ENCODE results near the gene KANTR.

DNA sequence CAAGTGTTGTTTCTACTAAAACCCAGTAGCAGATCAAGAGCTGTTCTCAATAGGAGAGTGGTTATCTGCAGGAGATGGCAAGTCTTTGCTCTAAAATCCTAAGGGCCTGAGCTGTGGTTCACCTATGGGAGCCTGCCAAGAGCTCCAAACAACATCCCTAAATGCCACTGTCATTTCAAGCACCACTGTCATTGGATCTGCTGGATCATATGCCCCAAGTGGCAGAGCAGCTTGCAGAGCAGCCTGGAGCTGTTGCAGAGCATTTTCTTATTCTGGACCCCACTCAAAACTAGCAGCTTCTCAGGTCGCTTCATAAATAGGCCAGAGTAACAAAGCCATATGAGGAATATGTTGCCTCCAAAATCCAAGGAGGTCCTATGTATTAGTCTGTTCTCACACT is 59.6 kb downstream of the KANTR start:
- TF ChIP-seq, protein P1, sequence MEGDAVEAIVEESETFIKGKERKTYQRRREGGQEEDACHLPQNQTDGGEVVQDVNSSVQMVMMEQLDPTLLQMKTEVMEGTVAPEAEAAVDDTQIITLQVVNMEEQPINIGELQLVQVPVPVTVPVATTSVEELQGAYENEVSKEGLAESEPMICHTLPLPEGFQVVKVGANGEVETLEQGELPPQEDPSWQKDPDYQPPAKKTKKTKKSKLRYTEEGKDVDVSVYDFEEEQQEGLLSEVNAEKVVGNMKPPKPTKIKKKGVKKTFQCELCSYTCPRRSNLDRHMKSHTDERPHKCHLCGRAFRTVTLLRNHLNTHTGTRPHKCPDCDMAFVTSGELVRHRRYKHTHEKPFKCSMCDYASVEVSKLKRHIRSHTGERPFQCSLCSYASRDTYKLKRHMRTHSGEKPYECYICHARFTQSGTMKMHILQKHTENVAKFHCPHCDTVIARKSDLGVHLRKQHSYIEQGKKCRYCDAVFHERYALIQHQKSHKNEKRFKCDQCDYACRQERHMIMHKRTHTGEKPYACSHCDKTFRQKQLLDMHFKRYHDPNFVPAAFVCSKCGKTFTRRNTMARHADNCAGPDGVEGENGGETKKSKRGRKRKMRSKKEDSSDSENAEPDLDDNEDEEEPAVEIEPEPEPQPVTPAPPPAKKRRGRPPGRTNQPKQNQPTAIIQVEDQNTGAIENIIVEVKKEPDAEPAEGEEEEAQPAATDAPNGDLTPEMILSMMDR (IDR thresholded peaks at IDR 0.05; ENCODE audit: poor library complexity, severe bottlenecking), result no peak
- TF ChIP-seq, protein P2, sequence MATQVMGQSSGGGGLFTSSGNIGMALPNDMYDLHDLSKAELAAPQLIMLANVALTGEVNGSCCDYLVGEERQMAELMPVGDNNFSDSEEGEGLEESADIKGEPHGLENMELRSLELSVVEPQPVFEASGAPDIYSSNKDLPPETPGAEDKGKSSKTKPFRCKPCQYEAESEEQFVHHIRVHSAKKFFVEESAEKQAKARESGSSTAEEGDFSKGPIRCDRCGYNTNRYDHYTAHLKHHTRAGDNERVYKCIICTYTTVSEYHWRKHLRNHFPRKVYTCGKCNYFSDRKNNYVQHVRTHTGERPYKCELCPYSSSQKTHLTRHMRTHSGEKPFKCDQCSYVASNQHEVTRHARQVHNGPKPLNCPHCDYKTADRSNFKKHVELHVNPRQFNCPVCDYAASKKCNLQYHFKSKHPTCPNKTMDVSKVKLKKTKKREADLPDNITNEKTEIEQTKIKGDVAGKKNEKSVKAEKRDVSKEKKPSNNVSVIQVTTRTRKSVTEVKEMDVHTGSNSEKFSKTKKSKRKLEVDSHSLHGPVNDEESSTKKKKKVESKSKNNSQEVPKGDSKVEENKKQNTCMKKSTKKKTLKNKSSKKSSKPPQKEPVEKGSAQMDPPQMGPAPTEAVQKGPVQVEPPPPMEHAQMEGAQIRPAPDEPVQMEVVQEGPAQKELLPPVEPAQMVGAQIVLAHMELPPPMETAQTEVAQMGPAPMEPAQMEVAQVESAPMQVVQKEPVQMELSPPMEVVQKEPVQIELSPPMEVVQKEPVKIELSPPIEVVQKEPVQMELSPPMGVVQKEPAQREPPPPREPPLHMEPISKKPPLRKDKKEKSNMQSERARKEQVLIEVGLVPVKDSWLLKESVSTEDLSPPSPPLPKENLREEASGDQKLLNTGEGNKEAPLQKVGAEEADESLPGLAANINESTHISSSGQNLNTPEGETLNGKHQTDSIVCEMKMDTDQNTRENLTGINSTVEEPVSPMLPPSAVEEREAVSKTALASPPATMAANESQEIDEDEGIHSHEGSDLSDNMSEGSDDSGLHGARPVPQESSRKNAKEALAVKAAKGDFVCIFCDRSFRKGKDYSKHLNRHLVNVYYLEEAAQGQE (IDR thresholded peaks at IDR 0.05; ENCODE audit: borderline replicate concordance), result no peak
- TF ChIP-seq TAF1 (IDR thresholded peaks at IDR 0.05; ENCODE audit: low read depth), result no peak
